ENCODE measurements around the gene LDLRAP1.

- no peak for TF ChIP-seq GATA2 (IDR thresholded peaks at IDR 0.05; ENCODE audit: low read depth, low read length)
- no peak for TF ChIP-seq GATA3 (IDR thresholded peaks at IDR 0.05; ENCODE audit: low read depth, low read length)
Observed at GRCh38 chr1:25577134-25577920, 33.9 kb downstream of the LDLRAP1 start.
